PFSK-1 (cell line): ENCODE data around the gene RUNX3.

ENCODE experiments used
- FOXP2 ChIP-seq: optimal IDR thresholded peaks from 2 replicates; pipeline ENCODE3; 2011; ENCODE audit warnings: borderline replicate concordance, control low read depth, inconsistent platforms; ENCODE audit not compliant: insufficient read depth; ENCODE audit errors: extremely low read length, extremely low read depth
- POLR2AphosphoS5 ChIP-seq: IDR thresholded peaks from 2 replicates; pipeline ENCODE4 v1.6.1; 2012; ENCODE audit warnings: low read depth, mild to moderate bottlenecking, control low read depth, low read length, moderate library complexity
- SIN3A ChIP-seq: IDR thresholded peaks from 2 replicates; pipeline ENCODE4 v1.6.1; 2012; ENCODE audit warnings: mild to moderate bottlenecking, low read length, moderate library complexity, borderline replicate concordance; ENCODE audit not compliant: insufficient read depth
- TAF1 ChIP-seq: IDR thresholded peaks from 2 replicates; pipeline ENCODE4 v1.6.1; 2012; ENCODE audit warnings: low read length, control low read depth, borderline replicate concordance; ENCODE audit not compliant: insufficient read depth
- TF ChIP-seq, protein P1 (sequence below), 2 experiments: IDR thresholded peaks; 2 replicates each; pipeline versions ENCODE4 v1.6.1 to v1.8.0; 2011 to 2012; ENCODE audit warnings: low read depth in 2 of 2, low read length in 2 of 2, control low read depth in 1 of 2, inconsistent platforms in 1 of 2, mild to moderate bottlenecking in 1 of 2, moderate library complexity in 1 of 2; ENCODE audit not compliant: insufficient read depth in 1 of 2

The RUNX3 gene

DNA sequence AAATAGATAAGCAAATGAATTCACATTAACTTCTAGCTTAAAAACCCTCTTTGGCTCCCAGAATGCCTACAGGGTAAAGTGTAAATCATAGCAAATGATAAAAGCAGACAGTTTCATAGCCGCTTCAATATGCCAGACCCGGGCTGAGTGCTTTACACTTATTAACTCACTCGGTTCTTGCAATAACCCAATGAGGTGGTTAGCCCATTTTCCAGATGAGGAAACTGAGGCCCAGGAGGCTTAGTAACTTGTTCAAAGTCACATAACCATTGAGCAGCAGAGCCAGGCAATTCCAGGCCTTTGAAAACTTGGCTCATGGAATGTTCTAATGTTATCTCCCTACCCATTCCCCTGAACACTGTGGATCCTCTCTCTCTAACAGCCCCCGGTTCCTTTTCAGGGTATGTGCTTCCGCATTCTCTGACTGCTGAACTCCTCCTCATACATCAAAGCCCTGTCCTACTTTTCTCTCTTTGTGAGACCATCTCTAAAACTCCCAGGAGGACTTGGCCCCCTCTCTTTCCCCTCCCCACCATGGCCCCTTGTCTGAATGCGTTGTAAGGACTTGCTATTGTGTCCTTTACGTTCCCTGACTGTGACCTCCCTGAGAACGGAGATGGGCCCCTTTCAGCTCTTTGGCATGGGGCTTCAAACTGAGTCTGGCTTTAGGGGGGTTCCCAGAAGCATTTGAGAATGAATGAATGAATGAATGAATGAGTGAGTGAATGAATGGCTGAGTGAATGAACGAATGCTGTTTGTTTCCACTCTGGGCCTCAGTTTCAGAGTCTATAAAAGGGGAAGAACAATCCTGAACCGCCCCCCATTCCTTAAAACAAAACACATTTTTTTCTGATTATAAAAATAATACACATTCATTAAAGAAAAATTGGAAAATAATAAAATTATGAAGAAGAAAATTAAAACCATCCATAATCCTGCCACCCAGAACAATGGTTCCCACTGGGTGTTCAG lies 15.6 kb upstream of the RUNX3 start:
- TF ChIP-seq SIN3A: no peak
- TF ChIP-seq, protein P1, sequence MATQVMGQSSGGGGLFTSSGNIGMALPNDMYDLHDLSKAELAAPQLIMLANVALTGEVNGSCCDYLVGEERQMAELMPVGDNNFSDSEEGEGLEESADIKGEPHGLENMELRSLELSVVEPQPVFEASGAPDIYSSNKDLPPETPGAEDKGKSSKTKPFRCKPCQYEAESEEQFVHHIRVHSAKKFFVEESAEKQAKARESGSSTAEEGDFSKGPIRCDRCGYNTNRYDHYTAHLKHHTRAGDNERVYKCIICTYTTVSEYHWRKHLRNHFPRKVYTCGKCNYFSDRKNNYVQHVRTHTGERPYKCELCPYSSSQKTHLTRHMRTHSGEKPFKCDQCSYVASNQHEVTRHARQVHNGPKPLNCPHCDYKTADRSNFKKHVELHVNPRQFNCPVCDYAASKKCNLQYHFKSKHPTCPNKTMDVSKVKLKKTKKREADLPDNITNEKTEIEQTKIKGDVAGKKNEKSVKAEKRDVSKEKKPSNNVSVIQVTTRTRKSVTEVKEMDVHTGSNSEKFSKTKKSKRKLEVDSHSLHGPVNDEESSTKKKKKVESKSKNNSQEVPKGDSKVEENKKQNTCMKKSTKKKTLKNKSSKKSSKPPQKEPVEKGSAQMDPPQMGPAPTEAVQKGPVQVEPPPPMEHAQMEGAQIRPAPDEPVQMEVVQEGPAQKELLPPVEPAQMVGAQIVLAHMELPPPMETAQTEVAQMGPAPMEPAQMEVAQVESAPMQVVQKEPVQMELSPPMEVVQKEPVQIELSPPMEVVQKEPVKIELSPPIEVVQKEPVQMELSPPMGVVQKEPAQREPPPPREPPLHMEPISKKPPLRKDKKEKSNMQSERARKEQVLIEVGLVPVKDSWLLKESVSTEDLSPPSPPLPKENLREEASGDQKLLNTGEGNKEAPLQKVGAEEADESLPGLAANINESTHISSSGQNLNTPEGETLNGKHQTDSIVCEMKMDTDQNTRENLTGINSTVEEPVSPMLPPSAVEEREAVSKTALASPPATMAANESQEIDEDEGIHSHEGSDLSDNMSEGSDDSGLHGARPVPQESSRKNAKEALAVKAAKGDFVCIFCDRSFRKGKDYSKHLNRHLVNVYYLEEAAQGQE (IDR thresholded peaks at IDR 0.05; ENCODE audit: insufficient read depth in 1 of 2, low read depth in 2 of 2, low read length in 2 of 2): no peak
- TF ChIP-seq POLR2AphosphoS5: no peak

DNA sequence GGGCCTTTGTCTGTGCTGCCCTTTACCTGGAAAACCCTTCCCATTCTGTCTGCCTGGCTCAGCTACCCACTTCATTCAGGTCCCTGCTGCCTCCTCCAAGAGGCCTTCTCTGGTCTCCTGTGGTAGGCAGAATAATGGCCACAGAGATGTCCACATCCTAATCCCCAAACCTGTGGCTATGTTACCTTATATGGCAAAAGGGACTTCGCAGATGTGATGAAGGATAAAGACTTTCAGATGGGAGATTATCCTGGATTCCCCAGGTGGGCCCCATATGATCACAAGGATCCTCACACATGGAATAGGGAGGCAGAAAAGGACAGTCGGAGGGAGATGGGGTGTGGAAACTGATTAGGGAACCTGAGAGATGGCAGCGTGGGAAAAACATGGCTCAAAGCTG lies 14.2 kb upstream of the RUNX3 start:
- TF ChIP-seq, protein P1 (IDR thresholded peaks at IDR 0.05; ENCODE audit: insufficient read depth in 1 of 2, low read depth in 2 of 2, low read length in 2 of 2): no peak
- TF ChIP-seq POLR2AphosphoS5 (no peak), FOXP2 (no peak), SIN3A (no peak), TAF1 (no peak)

DNA sequence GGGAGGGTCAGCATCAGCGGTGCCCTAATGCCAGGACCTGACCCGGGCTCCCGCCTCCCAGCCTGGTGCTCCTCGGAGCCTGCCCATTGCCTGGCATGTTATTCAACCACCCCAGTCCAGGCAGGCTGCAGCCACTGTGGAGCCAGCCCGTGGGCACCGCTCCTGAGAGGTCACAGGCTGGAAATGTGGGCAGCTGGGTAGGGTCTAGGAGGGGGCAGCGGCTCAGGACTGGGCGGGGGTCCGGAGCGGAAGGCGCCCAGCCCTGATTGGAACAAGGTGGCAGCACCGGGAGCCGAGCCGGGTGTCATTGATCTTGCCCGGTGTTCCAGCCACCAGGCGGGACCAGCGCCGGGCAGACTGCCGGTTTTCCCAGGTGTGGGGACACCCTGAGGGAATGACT lies 12.7 kb upstream of the RUNX3 start:
- TF ChIP-seq FOXP2: no peak
- TF ChIP-seq, protein P1 (IDR thresholded peaks at IDR 0.05; ENCODE audit: insufficient read depth in 1 of 2, low read depth in 2 of 2, low read length in 2 of 2): no peak
- no peak for TF ChIP-seq SIN3A
- TF ChIP-seq POLR2AphosphoS5: no peak
- no peak for TF ChIP-seq TAF1

DNA sequence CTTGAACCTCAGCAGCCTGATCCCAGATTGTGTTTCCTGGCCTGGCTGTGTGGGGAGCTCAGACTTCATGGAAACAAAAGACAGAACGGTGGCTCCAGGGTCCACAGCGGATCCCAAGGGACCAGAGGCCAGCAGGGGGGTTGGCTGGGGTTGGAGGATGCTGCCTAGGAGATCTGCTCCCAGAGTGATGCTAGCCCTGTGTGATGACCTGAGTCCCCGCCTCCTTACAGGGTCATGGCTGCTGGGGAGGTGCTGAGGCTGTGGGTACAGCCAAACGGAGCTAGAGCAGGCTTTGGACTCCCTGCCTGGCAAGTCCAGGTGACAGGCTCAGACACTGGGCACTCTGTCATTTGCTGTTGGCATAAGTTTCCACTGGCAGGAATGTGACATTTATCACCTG lies 11.5 kb upstream of the RUNX3 start:
- no peak for TF ChIP-seq POLR2AphosphoS5
- TF ChIP-seq SIN3A: no peak
- TF ChIP-seq TAF1: no peak
- TF ChIP-seq FOXP2: no peak
- TF ChIP-seq, protein P1 (IDR thresholded peaks at IDR 0.05; ENCODE audit: insufficient read depth in 1 of 2, low read depth in 2 of 2, low read length in 2 of 2): no peak

DNA sequence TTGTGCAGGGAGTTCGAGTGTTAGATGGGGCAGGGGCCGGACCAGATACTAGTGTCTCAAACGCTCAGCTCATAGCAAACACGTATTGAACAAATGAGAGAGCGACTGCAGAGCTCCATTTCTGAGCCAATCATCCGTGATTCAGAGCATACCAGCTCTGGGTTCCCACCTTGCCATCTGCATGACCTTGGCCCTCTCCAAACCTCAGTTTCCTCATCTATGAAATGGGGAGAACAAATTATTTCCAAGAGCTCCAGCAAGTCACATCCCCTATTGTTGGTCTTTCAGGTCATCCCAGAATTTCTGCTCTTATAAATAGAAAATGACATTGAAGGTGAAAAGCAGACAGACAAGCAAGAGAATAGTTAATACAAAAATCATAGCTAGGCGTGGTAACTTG lies 10.2 kb upstream of the RUNX3 start:
- TF ChIP-seq SIN3A: no peak
- TF ChIP-seq FOXP2: no peak
- TF ChIP-seq POLR2AphosphoS5: no peak
- no peak for TF ChIP-seq TAF1
- TF ChIP-seq, protein P1 (IDR thresholded peaks at IDR 0.05; ENCODE audit: insufficient read depth in 1 of 2, low read depth in 2 of 2, low read length in 2 of 2): no peak
